Measurements from ENCODE around the gene HIVEP1. TPM values are rescaled to one million over a fixed set of nuclear protein-coding genes. Genes with fewer than 3 reads are reported as not detected.

The HIVEP1 gene
- total and polyA plus RNA-seq, 2 of the 8 experiments (the other 6 are each of a cell fraction or from before 2014, with no cell fraction given), result 22.6 to 23.1 TPM

GRCh38 chr6:12097791-12098190, 85.7 kb downstream of the HIVEP1 start:
- no peak overlapping the region for H2BK12ac ChIP-seq (ENCODE audit: low read depth, low read length)
- no peak overlapping the region for H3K4me2 ChIP-seq (ENCODE audit: insufficient read depth in 1 of 2, low read depth in 2 of 2, low read length in 2 of 2)
- H3K36me3 ChIP-seq (ENCODE audit: control insufficient read depth in 2 of 4, insufficient read depth in 4 of 4, low read length in 3 of 4), result peaks cover 0 to 2% (median 0%) of the 10 kb centered on the region in 4 experiments; a peak in 2 of 8 replicates
- ChIA-PET CTCF (ENCODE audit: partially characterized antibody) (interaction anchor here (0.9 to 1.2 kb wide), 2 partner anchors 22 to 189 kb away, joined by 3 read pairs; no protein-coding TSS in a partner anchor), POLR2A (ENCODE audit: partially characterized antibody) (no interaction called here)
- no peak overlapping the region for H3K9ac ChIP-seq (replicated peaks in 1 of 4; ENCODE audit: extremely low read depth in 1 of 4, low read depth in 3 of 4, low read length in 3 of 4)
- no peak overlapping the region for H2BK15ac ChIP-seq (ENCODE audit: low read length)
- no peak overlapping the region for H4K5ac ChIP-seq (ENCODE audit: insufficient read length, low read depth, low read length)
- no peak overlapping the region for H2BK5ac ChIP-seq (ENCODE audit: low read depth, low read length)
- H3K79me1 ChIP-seq (ENCODE audit: low read depth, low read length), result no peaks in the 10 kb centered on the region
- no peaks in the 10 kb centered on the region for H3K9me3 ChIP-seq (ENCODE audit: insufficient read depth in 2 of 2, low read depth in 1 of 2, low read length in 1 of 2)
- no peaks in the 10 kb centered on the region for H3K27me3 ChIP-seq (replicated peaks in 1 of 4; ENCODE audit: control insufficient read depth in 3 of 4, extremely low read depth in 1 of 4, insufficient read depth in 3 of 4, low read length in 3 of 4)
- no peak overlapping the region for H4K91ac ChIP-seq (replicated peaks; ENCODE audit: insufficient read length, low read length)
- no peak overlapping the region for H3K56ac ChIP-seq (replicated peaks; ENCODE audit: insufficient read length, low read depth, low read length)
- H2AFZ ChIP-seq (ENCODE audit: low read length), result no peak overlapping the region
- no peak overlapping the region for H3K18ac ChIP-seq (ENCODE audit: extremely low read depth, low read length)
- no peak overlapping the region for H3K4me3 ChIP-seq (ENCODE audit: extremely low read depth in 1 of 4, insufficient read depth in 2 of 4, low read depth in 3 of 4, low read length in 4 of 4)
- no peak for FAIRE-seq
- no peak overlapping the region for H3K27ac ChIP-seq (ENCODE audit: low read depth, low read length)
- no peak overlapping the region for H2AK5ac ChIP-seq (ENCODE audit: low read depth, low read length)
- H3K14ac ChIP-seq (ENCODE audit: insufficient read length), result no peak overlapping the region
- peaks cover 0 to 15% of the 10 kb centered on the region in 2 experiments; a peak in 2 of 4 replicates for H3K79me2 ChIP-seq (ENCODE audit: control insufficient read depth in 1 of 2, insufficient read depth in 2 of 2, low read length in 2 of 2)
- H3K4ac ChIP-seq (replicated peaks; ENCODE audit: insufficient read length, low read depth, low read length), result no peak overlapping the region
- no peaks in the 10 kb centered on the region for H3K23me2 ChIP-seq (ENCODE audit: low read depth, low read length)
- DNase-seq (ENCODE audit: low read depth in 1 of 2, low spot score in 2 of 2), result no peak
- no peaks in the 10 kb centered on the region for H3K4me1 ChIP-seq (replicated peaks in 1 of 4; ENCODE audit: control insufficient read depth in 3 of 4, insufficient read depth in 4 of 4, low read length in 3 of 4)
- H2BK120ac ChIP-seq (replicated peaks; ENCODE audit: low read depth, low read length), result no peak overlapping the region
- no peak overlapping the region for H4K8ac ChIP-seq (ENCODE audit: extremely low read depth, insufficient read depth, low read length)
- H4K20me1 ChIP-seq (replicated peaks in 1 of 2; ENCODE audit: control insufficient read depth in 1 of 2, insufficient read depth in 2 of 2, low read length in 2 of 2), result no peaks in the 10 kb centered on the region
- H2BK20ac ChIP-seq (ENCODE audit: low read length), result no peak overlapping the region
- H3K23ac ChIP-seq (ENCODE audit: insufficient read length), result no peak overlapping the region
- TF ChIP-seq CHD7 (IDR thresholded peaks at IDR 0.05; ENCODE audit: insufficient replicate concordance, low read length), result no peak
